HUDEP-2 (cell line): Measurements from ENCODE around the gene POLDIP3.
"Not testable (repeated sequence)": the region's sequence is repeated elsewhere in the genome, so short reads cannot be mapped to it uniquely, and the experiment has no call there.

Experiments
- DNase-seq, 76 experiments: peaks; one replicate each; lab custom pipeline; 2025; ENCODE audit not compliant: unreplicated experiment in 76 of 76; lab: John Stamatoyannopoulos, UW

The POLDIP3 gene

DNA sequence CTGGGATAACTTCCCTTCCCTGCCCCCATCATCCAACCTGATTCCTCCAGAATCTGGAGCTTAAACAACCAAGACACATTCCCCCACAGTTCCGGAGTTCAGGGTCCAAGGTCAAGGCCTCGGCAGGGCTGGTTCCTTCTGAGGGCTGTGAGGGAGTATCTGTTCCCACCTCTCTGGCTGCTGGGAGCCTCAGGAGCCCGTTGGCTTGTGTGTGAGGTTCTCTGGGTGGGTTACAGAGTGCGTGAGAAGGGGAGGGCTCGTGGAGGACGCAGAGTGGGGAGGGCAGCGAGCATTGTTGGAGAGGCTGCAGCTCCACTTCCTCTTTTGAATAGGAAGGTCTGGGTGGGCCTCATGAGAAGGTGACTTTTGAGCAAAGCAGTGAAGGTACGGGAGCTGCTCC is 52.4 kb downstream of the POLDIP3 start:
- DNase-seq, result no peak

DNA sequence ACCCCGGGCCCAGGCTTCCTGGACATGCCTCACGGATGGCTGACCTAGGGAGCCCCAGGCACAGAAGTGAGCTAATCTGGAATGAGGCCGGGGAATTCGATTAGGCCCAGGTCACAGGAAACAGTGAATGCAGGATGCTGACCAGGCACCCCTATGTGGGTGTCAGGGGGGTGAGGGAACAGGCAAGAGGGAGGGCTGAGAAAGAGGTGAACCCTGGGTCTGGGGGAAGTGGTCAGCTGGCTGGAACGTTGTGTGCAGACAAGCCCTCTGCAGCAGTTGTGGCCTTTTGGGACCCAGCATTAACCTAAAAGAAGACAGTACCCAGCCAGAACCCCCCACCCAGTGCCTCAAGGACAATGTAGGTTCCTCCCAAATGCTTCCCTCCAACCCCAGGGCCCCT is 52.8 kb downstream of the POLDIP3 start:
- DNase-seq, result no peak

DNA sequence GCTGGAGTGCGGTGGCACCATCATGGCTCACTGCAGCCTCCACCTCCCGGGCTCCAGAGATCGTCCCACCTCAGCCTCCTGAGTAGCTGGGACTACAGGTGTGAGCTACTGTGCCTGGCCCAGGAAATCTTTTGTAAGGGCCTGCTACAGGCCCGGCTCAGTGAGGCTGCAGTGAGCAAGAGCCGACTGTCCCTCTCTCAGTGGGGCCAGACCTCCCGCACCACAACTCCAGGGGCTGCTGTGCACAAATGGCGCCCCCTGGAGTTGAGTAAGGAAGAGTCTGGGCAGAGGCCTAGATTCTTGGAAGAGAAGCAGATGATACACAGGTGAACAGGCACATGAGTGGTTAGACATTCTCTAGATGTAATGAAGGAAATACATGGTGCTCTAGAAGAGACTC is 53.9 kb downstream of the POLDIP3 start:
- DNase-seq, result peak in 6 of 76 experiments; percentile 4 to 31 (median 12)

DNA sequence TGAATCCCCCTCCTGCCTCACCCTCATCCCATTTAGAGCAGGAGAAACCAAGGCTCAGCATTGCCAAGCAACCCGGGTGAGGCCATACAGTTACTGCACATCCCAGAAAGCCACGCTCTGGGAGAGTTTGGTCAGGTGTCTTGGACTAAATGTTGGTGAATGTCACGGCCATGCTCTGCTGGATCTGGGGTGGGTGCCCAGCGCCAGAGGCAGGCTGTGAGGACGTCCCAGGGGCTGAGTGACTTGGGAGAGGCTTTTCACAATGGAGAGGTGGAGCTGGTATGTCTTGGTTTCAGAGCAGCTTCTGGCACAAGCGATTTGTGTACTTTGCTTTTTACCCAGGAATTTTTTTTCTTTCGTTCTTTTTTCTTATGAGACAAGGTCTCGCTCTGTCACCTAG is 54.3 kb downstream of the POLDIP3 start:
- DNase-seq, result no peak

DNA sequence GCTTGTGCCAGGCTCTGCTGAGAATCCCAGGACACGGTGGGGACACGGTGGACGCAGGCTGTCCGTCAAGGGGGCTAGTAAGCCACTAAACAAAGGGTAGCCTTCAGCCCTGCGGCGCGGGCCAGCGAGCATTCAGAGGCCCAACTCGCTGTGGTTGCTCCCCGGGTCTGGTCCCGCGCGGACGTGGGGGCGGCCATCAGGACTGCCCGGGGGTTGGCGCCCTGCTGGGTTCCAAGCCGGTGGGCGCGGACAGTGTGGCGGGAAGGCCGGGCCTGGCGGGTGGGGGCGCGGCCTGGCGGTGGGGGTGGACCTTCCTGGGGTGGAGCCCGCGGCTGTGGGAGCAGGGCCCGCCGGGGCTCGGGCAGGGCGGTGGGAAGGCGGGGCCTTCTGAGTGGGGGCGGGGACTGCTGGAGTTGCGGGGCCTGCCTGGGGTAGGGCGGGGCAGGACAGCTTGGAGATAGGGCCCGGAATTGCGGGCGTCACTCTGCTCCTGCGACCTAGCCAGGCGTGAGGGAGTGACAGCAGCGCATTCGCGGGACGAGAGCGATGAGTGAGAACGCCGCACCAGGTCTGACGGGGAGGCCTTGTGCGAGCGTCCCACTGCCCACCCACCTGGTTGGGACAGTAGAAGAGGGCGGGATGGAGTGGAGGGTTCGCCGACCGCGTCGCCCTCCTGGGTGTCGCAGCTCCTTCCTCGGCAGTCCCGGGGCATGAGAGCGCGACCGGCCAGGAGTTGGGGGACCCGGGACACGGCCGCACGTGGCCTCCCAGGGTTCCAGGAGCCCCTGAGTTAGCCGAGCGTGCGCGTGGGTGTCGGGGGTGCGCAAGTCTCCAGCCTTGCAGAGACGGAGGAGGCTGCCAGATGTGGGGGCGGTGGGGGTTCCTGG is 61.0 kb downstream of the POLDIP3 start, which contains the start of gene SERHL2:
TSS of gene SERHL2 (plus strand) at position 482 of the 887 bp plus-strand sequence. CDS start at position 547, 65 bp downstream.
- peak in 74 of 76 experiments; percentile 15 to 95 (median 85) for DNase-seq

DNA sequence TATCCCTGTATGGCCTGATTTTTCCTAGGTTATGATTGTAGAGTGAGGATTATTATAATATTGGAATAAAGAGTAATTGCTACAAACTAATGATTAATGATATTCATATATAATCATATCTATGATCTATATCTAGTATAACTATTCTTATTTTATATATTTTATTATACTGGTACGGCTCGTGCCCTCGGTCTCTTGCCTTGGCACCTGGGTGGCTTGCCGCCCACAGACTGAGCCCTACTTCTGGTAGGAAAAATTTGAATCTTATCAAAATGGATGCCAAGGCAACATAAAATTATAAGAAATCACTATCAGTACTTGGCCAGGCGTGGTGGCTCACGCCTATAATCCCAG is 62.4 kb downstream of the POLDIP3 start:
- not testable (repeated sequence) for DNase-seq

DNA sequence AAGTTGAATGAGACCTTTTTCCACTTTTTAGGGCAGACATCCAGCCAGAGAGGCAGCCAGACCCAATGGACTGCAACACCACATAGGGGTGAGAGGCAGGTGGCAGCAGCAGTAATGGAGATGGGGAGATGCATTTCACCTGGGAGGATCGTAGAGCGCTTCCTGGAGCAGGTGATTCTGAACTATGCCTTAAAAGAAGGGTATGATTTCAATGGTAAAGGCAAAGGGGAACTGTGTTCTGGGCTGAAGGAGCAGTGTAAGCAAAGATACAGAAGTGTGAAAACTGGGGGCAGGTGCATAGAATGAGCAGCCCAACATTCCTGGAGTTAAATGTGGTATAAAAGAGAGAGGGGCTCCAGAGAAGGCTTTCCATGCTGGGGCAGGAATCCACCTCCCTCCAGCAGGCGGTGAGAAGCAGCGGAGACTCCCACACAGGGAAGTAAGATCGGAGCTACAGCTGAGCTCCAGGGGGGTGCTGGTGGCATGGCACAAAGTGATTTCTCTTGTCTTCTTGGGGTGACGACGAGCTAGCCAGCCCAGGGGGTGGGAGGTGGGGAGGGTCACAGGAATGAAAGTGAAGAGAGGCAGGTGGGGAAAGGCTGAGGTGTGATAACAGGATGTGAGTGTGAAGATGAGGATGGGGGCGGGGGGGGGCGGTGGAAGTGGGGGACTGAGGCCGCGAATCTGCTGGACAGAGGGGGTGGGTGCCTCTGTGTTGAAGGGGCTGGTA is 65.2 kb downstream of the POLDIP3 start:
- no peak for DNase-seq

DNA sequence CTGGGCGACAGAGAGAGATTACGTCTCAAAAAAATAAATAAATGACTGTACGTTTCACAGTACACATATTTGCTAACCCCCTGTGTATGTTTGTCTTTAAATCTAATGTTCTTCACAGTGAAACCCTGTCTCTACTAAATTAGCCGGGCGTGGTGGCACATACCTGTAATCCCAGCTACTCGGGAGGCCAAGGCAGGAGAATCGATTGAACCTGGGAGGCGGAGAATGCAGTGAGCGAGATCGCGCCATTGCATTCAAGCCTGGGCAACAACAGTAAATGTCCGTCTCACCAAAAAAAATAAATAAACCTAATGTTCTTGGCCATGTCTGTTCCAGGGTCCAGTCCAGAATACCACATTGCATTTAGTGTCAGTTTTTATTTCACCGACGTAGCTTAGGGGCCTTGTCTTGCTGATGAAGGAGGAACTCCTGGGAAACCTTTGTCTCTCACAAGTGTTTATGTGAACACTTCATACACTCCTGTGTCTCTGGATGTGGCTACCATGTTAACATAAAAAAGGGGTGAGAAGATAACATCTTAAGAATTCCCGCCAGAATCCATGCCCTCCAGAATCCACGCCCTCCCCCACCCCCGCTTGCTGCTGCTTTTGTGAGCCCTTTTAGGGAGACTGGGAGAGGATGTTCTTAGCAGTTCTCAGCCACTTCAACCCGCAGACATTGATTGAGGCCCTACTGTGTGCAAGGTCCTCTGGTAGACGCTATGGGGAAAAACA is 65.9 kb downstream of the POLDIP3 start:
- no peak for DNase-seq

DNA sequence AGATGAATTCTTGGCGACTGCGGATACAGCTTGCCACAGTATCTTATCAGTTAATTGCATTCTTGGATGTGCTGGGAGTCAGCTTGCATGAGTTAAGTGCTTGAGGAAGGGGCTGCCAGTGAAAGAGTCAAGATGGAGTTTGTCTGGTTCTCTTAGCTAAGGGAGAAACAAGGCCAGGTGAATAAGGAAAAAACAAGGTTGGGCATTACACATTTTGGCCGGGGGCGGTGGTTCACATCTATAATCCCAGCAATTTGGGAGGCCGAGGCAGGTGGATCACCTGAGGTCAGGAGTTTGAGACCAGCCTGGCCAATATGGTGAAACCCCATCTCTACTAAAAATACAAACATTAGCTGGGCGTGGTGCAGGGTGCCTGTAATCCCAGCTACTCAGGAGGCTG is 66.6 kb downstream of the POLDIP3 start:
- not testable (repeated sequence) for DNase-seq

DNA sequence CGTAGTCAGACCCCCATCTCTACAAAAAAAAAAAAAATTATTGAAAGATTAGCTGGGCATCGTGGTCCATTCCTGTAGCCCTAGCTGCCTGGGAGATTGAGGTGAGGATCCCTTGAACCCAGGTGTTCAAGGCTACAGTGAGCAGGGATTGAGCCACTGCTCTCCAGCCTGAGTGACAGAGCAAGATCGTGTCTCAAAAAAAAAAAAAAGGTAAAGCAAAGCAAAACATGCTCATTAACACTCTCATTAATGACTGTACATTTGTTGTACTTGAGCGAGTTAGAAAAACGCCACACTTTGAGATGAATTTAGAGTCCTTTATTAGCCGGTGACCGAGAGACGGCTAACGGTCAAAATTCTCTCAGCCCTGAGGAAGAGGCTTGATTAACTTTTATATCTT is 67.1 kb downstream of the POLDIP3 start:
- DNase-seq, result no peak

DNA sequence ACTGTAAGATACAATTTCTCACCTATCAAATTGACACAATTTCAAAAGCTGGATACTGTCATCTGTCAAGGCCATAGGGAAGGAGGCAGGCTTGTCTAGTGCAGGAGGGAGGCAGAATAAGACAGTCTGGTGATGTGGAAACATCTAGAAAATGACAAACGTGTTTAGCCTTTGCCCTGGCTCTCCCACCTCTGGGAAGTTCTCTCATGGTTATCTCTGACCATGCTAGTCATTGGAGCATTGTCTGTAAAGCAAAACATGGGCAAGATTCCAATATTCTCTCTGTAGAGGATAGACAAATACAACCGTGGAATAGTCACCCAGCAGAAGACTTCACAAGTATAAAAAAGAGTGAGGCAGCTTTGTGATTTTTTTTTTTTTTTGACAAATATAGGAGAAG is 70.0 kb downstream of the POLDIP3 start:
- peak in 4 of 76 experiments; percentile 3 to 24 (median 18) for DNase-seq

DNA sequence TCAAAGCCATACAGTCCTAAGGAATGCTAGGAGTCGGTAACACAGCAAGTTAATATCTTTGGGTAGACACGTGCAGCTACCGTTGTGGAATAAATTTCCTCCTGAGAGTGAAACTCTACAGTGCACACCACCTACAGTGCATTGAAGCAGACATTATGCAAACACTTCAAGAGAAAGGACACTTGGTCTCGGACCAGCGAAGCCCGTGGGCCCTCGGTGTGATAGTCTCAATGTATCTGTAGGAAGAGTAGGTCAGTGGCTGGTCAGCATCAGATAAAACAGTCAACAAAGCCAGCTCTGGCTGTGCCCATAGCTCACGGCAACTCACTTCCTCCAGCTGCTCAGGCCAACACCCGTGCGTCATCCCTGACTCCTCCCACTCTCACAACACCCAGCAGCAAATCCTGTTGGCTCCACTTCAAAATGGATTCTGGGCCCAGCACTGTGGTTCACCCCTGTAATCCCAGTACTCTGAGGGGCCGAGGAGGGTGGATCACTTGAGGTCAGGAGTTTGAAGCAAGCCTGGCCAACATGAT is 75.4 kb downstream of the POLDIP3 start:
- DNase-seq, result not testable (repeated sequence)

DNA sequence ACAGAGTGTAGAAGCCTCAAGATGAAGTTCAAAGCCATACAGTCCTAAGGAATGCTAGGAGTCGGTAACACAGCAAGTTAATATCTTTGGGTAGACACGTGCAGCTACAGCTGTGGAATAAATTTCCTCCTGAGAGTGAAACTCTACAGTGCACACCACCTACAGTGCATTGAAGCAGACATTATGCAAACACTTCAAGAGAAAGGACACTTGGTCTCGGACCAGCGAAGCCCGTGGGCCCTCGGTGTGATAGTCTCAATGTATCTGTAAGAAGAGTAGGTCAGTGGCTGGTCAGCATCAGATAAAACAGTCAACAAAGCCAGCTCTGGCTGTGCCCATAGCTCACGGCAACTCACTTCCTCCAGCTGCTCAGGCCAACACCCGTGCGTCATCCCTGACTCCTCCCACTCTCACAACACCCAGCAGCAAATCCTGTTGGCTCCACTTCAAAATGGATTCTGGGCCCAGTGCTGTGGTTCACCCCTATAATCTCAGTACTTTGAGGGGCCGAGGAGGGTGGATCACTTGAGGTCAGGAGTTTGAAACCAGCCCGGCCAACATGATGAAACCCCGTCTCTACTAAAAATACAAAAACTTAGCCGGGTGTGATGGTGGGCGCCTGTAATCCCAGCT is 77.4 kb downstream of the POLDIP3 start:
- not testable (repeated sequence) for DNase-seq

DNA sequence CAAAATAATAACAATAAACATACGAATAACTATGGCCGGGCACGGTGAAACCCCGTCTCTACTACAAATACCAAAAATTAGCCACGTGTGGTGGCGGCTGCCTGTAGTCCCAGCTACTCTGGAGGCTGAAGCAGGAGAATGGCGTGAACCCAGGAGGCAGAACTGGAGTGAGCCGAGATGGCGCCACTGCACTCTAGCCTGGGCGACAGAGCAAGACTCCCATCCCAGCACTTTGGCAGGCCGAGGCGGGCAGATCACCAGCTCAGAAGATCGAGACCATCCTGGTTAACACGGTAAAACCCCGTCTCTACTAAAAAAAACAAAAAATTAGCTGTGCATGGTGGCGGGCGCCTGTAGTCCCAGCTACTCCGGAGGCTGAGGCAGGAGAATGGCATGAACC is 78.0 kb downstream of the POLDIP3 start:
- DNase-seq, result not testable (repeated sequence)

DNA sequence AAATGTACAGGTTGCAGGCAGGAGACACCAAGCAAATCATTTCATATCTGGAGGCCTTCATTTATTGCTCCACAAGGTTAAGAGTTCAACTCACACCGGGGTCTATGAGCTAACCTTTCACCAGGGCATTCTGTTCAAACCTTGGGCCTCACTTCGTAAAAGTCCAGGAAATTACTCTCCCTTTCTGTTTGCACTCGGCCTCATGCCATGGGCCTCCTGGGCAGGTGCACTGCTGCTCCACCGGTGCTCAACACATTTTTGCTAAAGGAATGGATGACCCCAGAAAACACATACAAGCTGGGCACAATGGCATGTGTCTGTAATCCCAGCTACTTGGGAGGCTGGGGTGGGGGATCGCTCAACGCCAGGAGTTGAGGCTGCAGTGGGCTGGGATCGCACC is 78.5 kb downstream of the POLDIP3 start:
- DNase-seq, result no peak

DNA sequence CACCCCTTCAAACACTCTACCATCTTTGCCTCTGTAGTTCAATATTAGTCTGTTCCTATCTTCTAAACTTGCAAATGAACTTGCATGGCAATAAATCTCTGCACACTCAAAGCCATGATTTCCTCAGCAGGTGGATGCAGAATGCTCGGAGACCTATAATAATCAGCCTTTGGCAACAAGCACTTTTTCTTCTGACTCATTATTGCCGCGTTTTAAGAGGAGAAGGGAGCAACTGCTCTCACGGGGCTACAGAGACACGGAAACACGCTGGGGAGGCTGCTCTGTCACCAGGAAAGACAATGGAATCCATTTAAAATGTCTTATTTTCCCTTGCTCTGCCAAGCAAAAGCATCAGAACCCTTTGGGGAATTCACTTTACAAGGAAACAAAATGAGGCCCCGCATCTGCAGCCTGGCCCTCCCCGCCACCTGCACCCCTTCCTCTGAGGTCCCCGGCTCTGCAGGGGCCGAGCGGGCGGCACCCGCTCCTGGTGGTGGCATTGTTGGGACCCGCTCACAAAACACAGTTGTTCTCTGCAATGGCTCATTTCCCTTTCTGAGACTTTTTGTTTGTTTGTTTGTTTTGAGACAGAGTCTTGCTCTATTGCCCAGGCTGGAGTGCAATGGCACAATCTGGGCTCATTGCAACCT is 79.5 kb downstream of the POLDIP3 start:
- not testable (repeated sequence) for DNase-seq
